Esophagus muscularis mucosa (tissue), 4 donors: ENCODE measurements around the gene PAK5.

Experiments
- EP300 ChIP-seq: sonication (generic); formaldehyde crosslinking; IDR thresholded peaks from one replicate; pipeline ENCODE4 v1.6.1; 2017; ENCODE audit warnings: antibody characterized with exemption
- POLR2A ChIP-seq: fragments of 450-650 bp; IDR thresholded peaks from one replicate; pipeline ENCODE4 v1.6.1; 2017; ENCODE audit warnings: antibody characterized with exemption, moderate library complexity, mild to moderate bottlenecking, low read depth
- TF ChIP-seq, protein P1 (sequence below), 3 experiments: fragments of 200-600 bp in 2 of 3; fragments of 450-650 bp in 1 of 3; sonication (generic) in 2 of 3; IDR thresholded peaks; one replicate each; pipeline ENCODE4 v1.5.1; 2017 to 2019; ENCODE audit warnings: antibody characterized with exemption in 3 of 3, mild to moderate bottlenecking in 2 of 3, moderate library complexity in 1 of 3

DNA sequence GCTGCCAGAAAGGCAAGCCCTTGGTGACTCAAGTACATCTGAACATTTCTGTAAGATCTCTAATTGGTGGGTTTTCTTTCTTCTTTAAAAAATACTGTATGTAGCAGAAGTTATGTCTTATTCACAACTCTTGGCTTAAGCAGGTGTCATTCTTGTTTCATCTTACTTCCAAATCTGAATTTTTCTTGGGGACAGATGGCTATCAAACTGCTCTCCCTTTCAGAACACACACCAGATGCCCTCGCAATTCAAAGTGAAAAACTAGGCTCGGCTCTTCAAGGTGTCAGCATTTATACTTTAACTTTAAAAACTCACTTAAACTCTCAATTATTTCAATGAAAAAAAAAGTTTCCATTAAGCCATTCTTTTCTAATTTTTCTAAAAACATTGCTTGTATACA lies 49.7 kb downstream of the PAK5 start:
- TF ChIP-seq POLR2A (no peak), EP300 (no peak)
- TF ChIP-seq, protein P1, sequence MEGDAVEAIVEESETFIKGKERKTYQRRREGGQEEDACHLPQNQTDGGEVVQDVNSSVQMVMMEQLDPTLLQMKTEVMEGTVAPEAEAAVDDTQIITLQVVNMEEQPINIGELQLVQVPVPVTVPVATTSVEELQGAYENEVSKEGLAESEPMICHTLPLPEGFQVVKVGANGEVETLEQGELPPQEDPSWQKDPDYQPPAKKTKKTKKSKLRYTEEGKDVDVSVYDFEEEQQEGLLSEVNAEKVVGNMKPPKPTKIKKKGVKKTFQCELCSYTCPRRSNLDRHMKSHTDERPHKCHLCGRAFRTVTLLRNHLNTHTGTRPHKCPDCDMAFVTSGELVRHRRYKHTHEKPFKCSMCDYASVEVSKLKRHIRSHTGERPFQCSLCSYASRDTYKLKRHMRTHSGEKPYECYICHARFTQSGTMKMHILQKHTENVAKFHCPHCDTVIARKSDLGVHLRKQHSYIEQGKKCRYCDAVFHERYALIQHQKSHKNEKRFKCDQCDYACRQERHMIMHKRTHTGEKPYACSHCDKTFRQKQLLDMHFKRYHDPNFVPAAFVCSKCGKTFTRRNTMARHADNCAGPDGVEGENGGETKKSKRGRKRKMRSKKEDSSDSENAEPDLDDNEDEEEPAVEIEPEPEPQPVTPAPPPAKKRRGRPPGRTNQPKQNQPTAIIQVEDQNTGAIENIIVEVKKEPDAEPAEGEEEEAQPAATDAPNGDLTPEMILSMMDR (IDR thresholded peaks at IDR 0.05), result no peak
